ENCODE results near the gene MMS22L. TPM values are rescaled to one million over a fixed set of nuclear protein-coding genes. Genes with fewer than 3 reads are reported as not detected.

MMS22L gene
- total and polyA plus RNA-seq, 2 experiments from 2014 or later: 11.7 to 49.5 TPM

DNA sequence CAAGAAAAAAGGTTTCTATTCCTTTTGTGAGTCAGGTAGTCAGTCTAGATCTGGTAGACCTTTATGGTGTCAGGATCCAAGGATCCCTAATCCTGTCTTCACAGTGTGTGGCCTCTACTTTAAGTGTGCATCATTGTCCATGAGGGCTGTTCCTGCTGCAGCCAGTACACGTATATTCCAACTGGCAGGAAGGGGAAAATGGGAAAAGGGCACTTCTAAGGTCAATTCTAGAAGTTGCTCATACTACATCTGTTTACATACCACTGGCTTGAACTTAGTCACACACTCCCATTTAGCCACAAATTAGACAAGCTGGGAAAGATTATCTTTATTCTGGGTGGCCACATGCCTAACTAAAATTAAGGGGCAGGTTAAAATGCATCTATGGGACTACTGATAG lies 9.7 kb upstream of the MMS22L start:
- no peaks in the 10 kb centered on the region for H4K20me1 ChIP-seq (replicated peaks; ENCODE audit: insufficient read depth)
- H3K4me1 ChIP-seq (ENCODE audit: insufficient read depth): peaks cover 7% of the 10 kb centered on the region; the same call in 1 of the 2 replicates
- Mint-ChIP-seq H3K4me1 (peaks cover 9% of the 10 kb centered on the region), H3K36me3 (ENCODE audit: low read depth) (no peaks in the 10 kb centered on the region; the same call in 1 of the 3 replicates), H3K4me3 (no peak overlapping the region), H3K9me3 (peaks cover 20% of the 10 kb centered on the region; the same call in 2 of the 3 replicates), H3K27me3 (ENCODE audit: insufficient read depth, low read depth, poor library complexity) (peaks cover 3% of the 10 kb centered on the region), H3K27ac (no peak overlapping the region)
- H3K4me3 ChIP-seq: no peak overlapping the region
- H3K9me2 ChIP-seq (ENCODE audit: insufficient read depth): 0 out of 2 replicates have a peak, but pooled peaks cover 7% of the 10 kb centered on the region
- H2AFZ ChIP-seq: 0 out of 2 replicates have a peak overlapping the region, but pooled peaks have one; percentile 43
- ATAC-seq: no peak
- H3K4me2 ChIP-seq: no peak overlapping the region
- TF ChIP-seq, protein P1, sequence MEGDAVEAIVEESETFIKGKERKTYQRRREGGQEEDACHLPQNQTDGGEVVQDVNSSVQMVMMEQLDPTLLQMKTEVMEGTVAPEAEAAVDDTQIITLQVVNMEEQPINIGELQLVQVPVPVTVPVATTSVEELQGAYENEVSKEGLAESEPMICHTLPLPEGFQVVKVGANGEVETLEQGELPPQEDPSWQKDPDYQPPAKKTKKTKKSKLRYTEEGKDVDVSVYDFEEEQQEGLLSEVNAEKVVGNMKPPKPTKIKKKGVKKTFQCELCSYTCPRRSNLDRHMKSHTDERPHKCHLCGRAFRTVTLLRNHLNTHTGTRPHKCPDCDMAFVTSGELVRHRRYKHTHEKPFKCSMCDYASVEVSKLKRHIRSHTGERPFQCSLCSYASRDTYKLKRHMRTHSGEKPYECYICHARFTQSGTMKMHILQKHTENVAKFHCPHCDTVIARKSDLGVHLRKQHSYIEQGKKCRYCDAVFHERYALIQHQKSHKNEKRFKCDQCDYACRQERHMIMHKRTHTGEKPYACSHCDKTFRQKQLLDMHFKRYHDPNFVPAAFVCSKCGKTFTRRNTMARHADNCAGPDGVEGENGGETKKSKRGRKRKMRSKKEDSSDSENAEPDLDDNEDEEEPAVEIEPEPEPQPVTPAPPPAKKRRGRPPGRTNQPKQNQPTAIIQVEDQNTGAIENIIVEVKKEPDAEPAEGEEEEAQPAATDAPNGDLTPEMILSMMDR (conservative IDR thresholded peaks at IDR 0.05; ENCODE audit: low read depth in 2 of 2): no peak
- no peak for TF ChIP-seq EZH2 (IDR thresholded peaks at IDR 0.05; ENCODE audit: low read depth, unreplicated experiment)
- TF ChIP-seq ZNF331 (CRISPR knock-in tag; IDR thresholded peaks at IDR 0.05; ENCODE audit: low read depth): no peak
- no peak for TF ChIP-seq NANOG (IDR thresholded peaks at IDR 0.05; ENCODE audit: borderline replicate concordance)
- TF ChIP-seq, protein P2, sequence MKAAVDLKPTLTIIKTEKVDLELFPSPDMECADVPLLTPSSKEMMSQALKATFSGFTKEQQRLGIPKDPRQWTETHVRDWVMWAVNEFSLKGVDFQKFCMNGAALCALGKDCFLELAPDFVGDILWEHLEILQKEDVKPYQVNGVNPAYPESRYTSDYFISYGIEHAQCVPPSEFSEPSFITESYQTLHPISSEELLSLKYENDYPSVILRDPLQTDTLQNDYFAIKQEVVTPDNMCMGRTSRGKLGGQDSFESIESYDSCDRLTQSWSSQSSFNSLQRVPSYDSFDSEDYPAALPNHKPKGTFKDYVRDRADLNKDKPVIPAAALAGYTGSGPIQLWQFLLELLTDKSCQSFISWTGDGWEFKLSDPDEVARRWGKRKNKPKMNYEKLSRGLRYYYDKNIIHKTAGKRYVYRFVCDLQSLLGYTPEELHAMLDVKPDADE (IDR thresholded peaks at IDR 0.05): no peak
- TF ChIP-seq, protein P3, sequence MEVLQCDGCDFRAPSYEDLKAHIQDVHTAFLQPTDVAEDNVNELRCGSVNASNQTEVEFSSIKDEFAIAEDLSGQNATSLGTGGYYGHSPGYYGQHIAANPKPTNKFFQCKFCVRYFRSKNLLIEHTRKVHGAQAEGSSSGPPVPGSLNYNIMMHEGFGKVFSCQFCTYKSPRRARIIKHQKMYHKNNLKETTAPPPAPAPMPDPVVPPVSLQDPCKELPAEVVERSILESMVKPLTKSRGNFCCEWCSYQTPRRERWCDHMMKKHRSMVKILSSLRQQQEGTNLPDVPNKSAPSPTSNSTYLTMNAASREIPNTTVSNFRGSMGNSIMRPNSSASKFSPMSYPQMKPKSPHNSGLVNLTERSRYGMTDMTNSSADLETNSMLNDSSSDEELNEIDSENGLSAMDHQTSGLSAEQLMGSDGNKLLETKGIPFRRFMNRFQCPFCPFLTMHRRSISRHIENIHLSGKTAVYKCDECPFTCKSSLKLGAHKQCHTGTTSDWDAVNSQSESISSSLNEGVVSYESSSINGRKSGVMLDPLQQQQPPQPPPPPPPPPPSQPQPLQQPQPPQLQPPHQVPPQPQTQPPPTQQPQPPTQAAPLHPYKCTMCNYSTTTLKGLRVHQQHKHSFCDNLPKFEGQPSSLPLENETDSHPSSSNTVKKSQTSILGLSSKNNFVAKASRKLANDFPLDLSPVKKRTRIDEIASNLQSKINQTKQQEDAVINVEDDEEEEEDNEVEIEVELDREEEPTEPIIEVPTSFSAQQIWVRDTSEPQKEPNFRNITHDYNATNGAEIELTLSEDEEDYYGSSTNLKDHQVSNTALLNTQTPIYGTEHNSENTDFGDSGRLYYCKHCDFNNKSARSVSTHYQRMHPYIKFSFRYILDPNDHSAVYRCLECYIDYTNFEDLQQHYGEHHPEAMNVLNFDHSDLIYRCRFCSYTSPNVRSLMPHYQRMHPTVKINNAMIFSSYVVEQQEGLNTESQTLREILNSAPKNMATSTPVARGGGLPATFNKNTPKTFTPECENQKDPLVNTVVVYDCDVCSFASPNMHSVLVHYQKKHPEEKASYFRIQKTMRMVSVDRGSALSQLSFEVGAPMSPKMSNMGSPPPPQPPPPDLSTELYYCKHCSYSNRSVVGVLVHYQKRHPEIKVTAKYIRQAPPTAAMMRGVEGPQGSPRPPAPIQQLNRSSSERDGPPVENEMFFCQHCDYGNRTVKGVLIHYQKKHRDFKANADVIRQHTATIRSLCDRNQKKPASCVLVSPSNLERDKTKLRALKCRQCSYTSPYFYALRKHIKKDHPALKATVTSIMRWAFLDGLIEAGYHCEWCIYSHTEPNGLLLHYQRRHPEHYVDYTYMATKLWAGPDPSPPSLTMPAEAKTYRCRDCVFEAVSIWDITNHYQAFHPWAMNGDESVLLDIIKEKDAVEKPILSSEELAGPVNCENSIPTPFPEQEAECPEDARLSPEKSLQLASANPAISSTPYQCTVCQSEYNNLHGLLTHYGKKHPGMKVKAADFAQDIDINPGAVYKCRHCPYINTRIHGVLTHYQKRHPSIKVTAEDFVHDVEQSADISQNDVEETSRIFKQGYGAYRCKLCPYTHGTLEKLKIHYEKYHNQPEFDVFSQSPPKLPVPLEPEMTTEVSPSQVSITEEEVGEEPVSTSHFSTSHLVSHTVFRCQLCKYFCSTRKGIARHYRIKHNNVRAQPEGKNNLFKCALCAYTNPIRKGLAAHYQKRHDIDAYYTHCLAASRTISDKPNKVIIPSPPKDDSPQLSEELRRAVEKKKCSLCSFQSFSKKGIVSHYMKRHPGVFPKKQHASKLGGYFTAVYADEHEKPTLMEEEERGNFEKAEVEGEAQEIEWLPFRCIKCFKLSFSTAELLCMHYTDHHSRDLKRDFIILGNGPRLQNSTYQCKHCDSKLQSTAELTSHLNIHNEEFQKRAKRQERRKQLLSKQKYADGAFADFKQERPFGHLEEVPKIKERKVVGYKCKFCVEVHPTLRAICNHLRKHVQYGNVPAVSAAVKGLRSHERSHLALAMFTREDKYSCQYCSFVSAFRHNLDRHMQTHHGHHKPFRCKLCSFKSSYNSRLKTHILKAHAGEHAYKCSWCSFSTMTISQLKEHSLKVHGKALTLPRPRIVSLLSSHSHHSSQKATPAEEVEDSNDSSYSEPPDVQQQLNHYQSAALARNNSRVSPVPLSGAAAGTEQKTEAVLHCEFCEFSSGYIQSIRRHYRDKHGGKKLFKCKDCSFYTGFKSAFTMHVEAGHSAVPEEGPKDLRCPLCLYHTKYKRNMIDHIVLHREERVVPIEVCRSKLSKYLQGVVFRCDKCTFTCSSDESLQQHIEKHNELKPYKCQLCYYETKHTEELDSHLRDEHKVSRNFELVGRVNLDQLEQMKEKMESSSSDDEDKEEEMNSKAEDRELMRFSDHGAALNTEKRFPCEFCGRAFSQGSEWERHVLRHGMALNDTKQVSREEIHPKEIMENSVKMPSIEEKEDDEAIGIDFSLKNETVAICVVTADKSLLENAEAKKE (CRISPR knock-in tag; IDR thresholded peaks at IDR 0.05): no peak
- TF ChIP-seq, protein P4, sequence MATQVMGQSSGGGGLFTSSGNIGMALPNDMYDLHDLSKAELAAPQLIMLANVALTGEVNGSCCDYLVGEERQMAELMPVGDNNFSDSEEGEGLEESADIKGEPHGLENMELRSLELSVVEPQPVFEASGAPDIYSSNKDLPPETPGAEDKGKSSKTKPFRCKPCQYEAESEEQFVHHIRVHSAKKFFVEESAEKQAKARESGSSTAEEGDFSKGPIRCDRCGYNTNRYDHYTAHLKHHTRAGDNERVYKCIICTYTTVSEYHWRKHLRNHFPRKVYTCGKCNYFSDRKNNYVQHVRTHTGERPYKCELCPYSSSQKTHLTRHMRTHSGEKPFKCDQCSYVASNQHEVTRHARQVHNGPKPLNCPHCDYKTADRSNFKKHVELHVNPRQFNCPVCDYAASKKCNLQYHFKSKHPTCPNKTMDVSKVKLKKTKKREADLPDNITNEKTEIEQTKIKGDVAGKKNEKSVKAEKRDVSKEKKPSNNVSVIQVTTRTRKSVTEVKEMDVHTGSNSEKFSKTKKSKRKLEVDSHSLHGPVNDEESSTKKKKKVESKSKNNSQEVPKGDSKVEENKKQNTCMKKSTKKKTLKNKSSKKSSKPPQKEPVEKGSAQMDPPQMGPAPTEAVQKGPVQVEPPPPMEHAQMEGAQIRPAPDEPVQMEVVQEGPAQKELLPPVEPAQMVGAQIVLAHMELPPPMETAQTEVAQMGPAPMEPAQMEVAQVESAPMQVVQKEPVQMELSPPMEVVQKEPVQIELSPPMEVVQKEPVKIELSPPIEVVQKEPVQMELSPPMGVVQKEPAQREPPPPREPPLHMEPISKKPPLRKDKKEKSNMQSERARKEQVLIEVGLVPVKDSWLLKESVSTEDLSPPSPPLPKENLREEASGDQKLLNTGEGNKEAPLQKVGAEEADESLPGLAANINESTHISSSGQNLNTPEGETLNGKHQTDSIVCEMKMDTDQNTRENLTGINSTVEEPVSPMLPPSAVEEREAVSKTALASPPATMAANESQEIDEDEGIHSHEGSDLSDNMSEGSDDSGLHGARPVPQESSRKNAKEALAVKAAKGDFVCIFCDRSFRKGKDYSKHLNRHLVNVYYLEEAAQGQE (IDR thresholded peaks at IDR 0.05; ENCODE audit: unreplicated experiment): no peak
- TF ChIP-seq JUNB (IDR thresholded peaks at IDR 0.05; ENCODE audit: unreplicated experiment): no peak
- no peaks in the 10 kb centered on the region for H3K27me3 ChIP-seq (ENCODE audit: insufficient read depth)
- H3K27ac ChIP-seq (ENCODE audit: low read depth): no peak overlapping the region
- no peaks in the 10 kb centered on the region for H3K79me2 ChIP-seq (replicated peaks; ENCODE audit: insufficient read depth)
- H3K36me3 ChIP-seq (ENCODE audit: insufficient read depth): no peaks in the 10 kb centered on the region; the same call in 1 of the 2 replicates
- H3F3A ChIP-seq (replicated peaks; ENCODE audit: low read depth): no peaks in the 10 kb centered on the region
- no peak for DNase-seq (ENCODE audit: low spot score)

Data from GM23338 (cell line).